NCI-H460 (cell line): ENCODE measurements around the gene LPAR1. TPM values are rescaled to one million over a fixed set of nuclear protein-coding genes. Genes with fewer than 3 reads are reported as not detected.
"Not testable (repeated sequence)": the region's sequence is repeated elsewhere in the genome, so short reads cannot be mapped to it uniquely, and the experiment has no call there.

ENCODE experiments used
- DNase-seq: peaks from one replicate; pipeline ENCODE4 v3.0.0-alpha.2; 2016; ENCODE audit warnings: low read depth; ENCODE audit errors: extremely low read depth
- total RNA-seq: library from RNA; depleted of rRNA; stranded (reverse); fragments of >200 nt; shearing (Covaris generic); gene quantifications from 2 replicates; pipeline ENCODE4 v1.2.3, GENCODE V29; 2014

The LPAR1 gene
- total RNA-seq, 1 experiment from 2014 or later: 1.3 TPM

- no peak for DNase-seq
Observed at GRCh38 chr9:110887276-110887675, 151.0 kb downstream of the LPAR1 start.

GRCh38 chr9:110886832-110887231, 151.4 kb downstream of the LPAR1 start:
- no peak for DNase-seq

GRCh38 chr9:110880189-110880588, 158.1 kb downstream of the LPAR1 start:
- DNase-seq: no peak

GRCh38 chr9:110877374-110877773, 160.9 kb downstream of the LPAR1 start:
- no peak for DNase-seq

GRCh38 chr9:110876929-110877328, 161.3 kb downstream of the LPAR1 start:
- DNase-seq: no peak

GRCh38 chr9:110874963-110875674, 163.2 kb downstream of the LPAR1 start:
- DNase-seq: no peak

GRCh38 chr9:110872920-110873319, 165.3 kb downstream of the LPAR1 start:
- DNase-seq: no peak

GRCh38 chr9:110871736-110872135, 166.5 kb downstream of the LPAR1 start:
- DNase-seq: no peak

GRCh38 chr9:110869931-110870330, 168.3 kb downstream of the LPAR1 start:
- DNase-seq: no peak

GRCh38 chr9:110864011-110864410, 174.3 kb downstream of the LPAR1 start:
- no peak for DNase-seq

- DNase-seq: not testable (repeated sequence)
Observed at GRCh38 chr9:110861370-110862110, 176.7 kb downstream of the LPAR1 start.

GRCh38 chr9:110856772-110857171, 181.5 kb downstream of the LPAR1 start:
- no peak for DNase-seq

GRCh38 chr9:110850401-110851135, 187.7 kb downstream of the LPAR1 start:
- no peak for DNase-seq

GRCh38 chr9:110847671-110848070, 190.6 kb downstream of the LPAR1 start:
- no peak for DNase-seq

- DNase-seq: no peak
Observed at GRCh38 chr9:110846215-110846614, 192.1 kb downstream of the LPAR1 start.

- DNase-seq: no peak
Observed at GRCh38 chr9:110844121-110844520, 194.1 kb downstream of the LPAR1 start.

- no peak for DNase-seq
Observed at GRCh38 chr9:110842986-110843385, 195.3 kb downstream of the LPAR1 start.

- DNase-seq: no peak
Observed at GRCh38 chr9:110842169-110842568, 196.1 kb downstream of the LPAR1 start.

GRCh38 chr9:110837401-110838005, 200.8 kb downstream of the LPAR1 start:
- no peak for DNase-seq

- no peak for DNase-seq
Observed at GRCh38 chr9:110835859-110836271, 202.4 kb downstream of the LPAR1 start.

GRCh38 chr9:110835404-110835803, 202.9 kb downstream of the LPAR1 start:
- no peak for DNase-seq
